ENCODE results near the gene POU3F2.

The POU3F2 gene

GRCh38 chr6:98836025-98836961 lies 1.9 kb downstream of the POU3F2 start:
- no peak overlapping the region for H3K27ac ChIP-seq
- no peak for TF ChIP-seq ZFX (IDR thresholded peaks at IDR 0.05)
- no peak for TF ChIP-seq CTCF (conservative IDR thresholded peaks at IDR 0.05)

DNA sequence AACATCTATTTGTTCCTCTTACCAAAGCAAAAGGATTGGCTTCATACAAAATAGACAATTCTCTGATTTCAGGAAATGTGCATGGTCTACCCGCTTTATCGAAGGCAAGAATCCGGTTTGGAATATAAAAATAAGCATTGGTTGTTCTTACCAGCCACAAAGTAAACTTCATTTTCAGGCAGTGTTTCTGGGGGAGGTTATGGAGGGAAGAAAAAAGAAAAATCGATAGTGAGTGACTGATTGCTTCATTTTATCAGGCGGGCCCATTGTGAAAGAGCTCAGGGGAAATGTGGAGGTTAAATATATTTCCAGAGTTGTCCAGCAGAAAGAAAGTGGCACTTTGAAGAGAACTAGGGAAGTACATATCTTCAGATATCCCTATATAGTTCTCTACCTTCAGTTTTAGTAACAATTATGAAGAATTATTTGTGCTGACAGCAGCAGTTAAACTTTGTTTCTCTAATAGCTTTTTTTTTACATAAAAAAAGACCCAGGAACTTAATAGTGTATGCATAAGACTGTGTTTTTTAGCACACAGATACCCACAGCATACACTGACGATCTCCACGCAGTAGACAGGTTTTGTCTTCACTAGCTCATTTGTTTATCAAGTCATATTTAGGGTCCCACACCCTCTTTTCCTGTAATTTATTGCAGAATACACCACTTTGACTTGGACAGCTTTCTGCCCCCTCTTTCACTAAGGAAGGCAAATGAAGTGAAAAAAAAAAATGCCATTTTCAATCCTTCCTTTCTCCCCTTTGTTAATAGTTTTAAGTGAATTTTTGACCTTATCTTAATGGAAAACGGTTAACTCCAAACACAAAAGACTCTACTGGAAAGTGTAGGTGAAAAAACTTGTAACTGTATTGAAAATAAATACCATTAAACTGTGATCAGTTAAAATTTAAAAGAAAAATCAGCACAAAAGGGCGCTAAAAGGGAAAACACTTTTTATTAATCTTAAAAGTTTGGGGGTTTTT lies 2.9 kb downstream of the POU3F2 start:
- TF ChIP-seq CTCF (conservative IDR thresholded peaks at IDR 0.05), result no peak
- no peak for TF ChIP-seq ZFX (IDR thresholded peaks at IDR 0.05)
- H3K27ac ChIP-seq, result no peak overlapping the region

GRCh38 chr6:98838032-98838431 lies 3.7 kb downstream of the POU3F2 start:
- TF ChIP-seq ZFX (IDR thresholded peaks at IDR 0.05) (no peak), CTCF (conservative IDR thresholded peaks at IDR 0.05) (no peak)
- H3K27ac ChIP-seq, result no peak overlapping the region

- TF ChIP-seq CTCF (conservative IDR thresholded peaks at IDR 0.05) (no peak), ZFX (IDR thresholded peaks at IDR 0.05) (no peak)
- H3K27ac ChIP-seq, result no peak overlapping the region
Measured at GRCh38 chr6:98838975-98839374, 4.6 kb downstream of the POU3F2 start.

DNA sequence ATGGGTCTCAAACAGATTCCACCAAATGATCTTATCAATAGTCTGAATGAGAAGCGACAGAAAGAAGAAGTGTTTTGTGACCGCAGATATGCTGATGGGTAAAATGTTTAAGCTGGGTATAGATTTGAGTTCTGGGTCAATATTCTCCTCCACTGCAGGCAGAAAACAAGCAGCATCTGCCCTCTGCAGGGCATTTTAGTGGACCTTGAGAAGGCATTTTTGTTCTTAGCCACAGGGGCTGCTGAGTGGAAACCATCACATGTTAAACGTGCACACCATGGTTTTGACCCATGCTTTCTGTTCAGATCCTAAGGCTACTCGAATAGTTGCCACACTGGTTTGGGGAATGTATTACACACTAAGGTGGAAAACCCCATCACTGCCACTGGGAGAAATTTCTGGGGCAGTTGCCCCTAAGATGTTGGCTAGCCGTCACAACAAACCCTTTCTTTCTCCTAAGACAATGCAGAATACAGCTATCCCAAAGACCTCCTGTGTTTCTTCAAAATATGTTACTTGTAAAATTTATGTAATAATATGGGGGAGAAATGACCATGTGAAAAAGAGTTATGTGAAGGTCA lies 5.5 kb downstream of the POU3F2 start:
- TF ChIP-seq CTCF (conservative IDR thresholded peaks at IDR 0.05), result peak; percentile 43
- TF ChIP-seq ZFX (IDR thresholded peaks at IDR 0.05), result no peak
- no peak overlapping the region for H3K27ac ChIP-seq

DNA sequence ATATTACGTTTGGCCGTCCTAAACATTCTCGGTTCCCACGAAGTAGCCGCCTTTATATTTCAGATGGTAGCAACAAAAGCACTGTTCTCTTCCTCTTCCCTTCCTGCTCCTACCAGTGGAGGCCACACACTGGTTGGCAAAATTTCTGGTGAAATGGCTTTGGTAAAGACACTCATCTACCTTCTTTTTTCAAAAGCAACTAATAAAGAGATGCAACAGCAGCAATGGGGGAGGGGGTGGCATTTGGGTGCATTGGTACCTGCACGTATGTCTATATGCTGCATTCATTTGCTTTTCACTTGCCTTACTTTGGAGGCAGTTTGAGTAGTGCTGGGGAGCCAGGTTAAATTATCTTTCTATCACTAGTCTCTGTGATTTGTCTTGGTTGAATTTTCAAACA lies 6.0 kb downstream of the POU3F2 start:
- H3K27ac ChIP-seq, result no peak overlapping the region
- TF ChIP-seq CTCF (conservative IDR thresholded peaks at IDR 0.05) (no peak), ZFX (IDR thresholded peaks at IDR 0.05) (no peak)
